ENCODE results near the gene LEP.

Gene LEP

GRCh38 chr7:128240696-128241386, at the start of gene LEP:
TSS of gene LEP (plus strand) at chr7:128241278. CDS start at chr7:128252019, 10,741 bp downstream.
- Histone ChIP-seq H3K9ac (ENCODE audit: insufficient read length) (no peak within 1 kb of the TSS), H3K36me3 (ENCODE audit: insufficient read depth, low read length) (no peaks in the 10 kb centered on the region), H3K27ac (no peak within 1 kb of the TSS), H3K9me3 (ENCODE audit: low read depth, low read length) (peaks cover 2% of the 10 kb centered on the region; the same call in 1 of the 2 replicates), H3K4me3 (no peak within 1 kb of the TSS)
- TF ChIP-seq EZH2 (IDR thresholded peaks at IDR 0.05) (no peak), FOXP2 (optimal IDR thresholded peaks at IDR 0.05; ENCODE audit: control extremely low read depth, extremely low read length, insufficient read depth) (no peak), POLR2AphosphoS5 (IDR thresholded peaks at IDR 0.05; ENCODE audit: borderline replicate concordance, low read depth, low read length) (no peak)
- no peak for DNase-seq (ENCODE audit: low read depth, low spot score)

DNA sequence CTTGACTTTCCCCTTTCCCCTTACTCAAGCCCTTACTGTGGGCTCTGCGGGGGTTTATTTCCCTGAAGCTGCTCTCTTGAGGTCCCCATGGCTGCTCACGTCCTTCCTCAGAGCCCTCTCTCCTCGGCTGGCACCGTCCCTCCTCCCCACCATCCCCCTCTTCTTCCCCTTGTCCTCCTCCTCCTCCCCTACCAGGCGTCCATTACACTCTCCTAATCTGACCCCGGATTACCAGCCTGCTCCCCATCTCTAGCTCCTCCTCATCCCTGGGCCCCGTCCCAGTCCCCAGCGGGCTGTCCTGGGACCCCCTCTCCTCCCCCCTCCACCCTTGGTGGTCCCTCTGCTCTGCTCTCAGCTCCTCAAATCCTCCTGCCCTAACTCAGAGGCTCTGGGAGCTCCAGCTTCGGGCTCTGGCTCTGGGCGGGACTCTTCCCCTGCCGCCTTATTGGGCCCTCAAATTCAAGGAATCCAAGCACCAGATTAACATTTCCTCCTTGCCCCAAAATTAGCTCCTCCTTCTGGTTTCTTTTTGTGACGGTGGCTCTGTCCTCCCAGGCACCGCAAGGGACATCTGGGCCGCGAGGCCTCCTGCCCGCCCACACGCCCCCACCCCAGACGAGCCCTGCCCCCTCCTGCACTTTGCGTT, 48.5 kb upstream of the LEP start:
- Histone ChIP-seq H3K36me3 (ENCODE audit: insufficient read depth, low read length) (no peaks in the 10 kb centered on the region), H3K9me3 (ENCODE audit: low read depth, low read length) (peaks cover 18% of the 10 kb centered on the region; the same call in 1 of the 2 replicates), H3K4me3 (no peak overlapping the region), H3K9ac (ENCODE audit: insufficient read length) (no peak overlapping the region), H3K27ac (no peak overlapping the region)
- TF ChIP-seq POLR2AphosphoS5 (IDR thresholded peaks at IDR 0.05; ENCODE audit: borderline replicate concordance, low read depth, low read length), result no peak
- no peak for TF ChIP-seq EZH2 (IDR thresholded peaks at IDR 0.05)
- TF ChIP-seq FOXP2 (optimal IDR thresholded peaks at IDR 0.05; ENCODE audit: control extremely low read depth, extremely low read length, insufficient read depth), result no peak
- DNase-seq (ENCODE audit: low read depth, low spot score), result no peak

GRCh38 chr7:128194533-128195282, 46.4 kb upstream of the LEP start:
- H3K4me3 ChIP-seq, result no peak overlapping the region
- no peak overlapping the region for H3K9ac ChIP-seq (ENCODE audit: insufficient read length)
- H3K9me3 ChIP-seq (ENCODE audit: low read depth, low read length), result peaks cover 18% of the 10 kb centered on the region; the same call in 1 of the 2 replicates
- no peak for TF ChIP-seq EZH2 (IDR thresholded peaks at IDR 0.05)
- no peak for TF ChIP-seq POLR2AphosphoS5 (IDR thresholded peaks at IDR 0.05; ENCODE audit: borderline replicate concordance, low read depth, low read length)
- no peak for TF ChIP-seq FOXP2 (optimal IDR thresholded peaks at IDR 0.05; ENCODE audit: control extremely low read depth, extremely low read length, insufficient read depth)
- H3K36me3 ChIP-seq (ENCODE audit: insufficient read depth, low read length), result no peaks in the 10 kb centered on the region
- H3K27ac ChIP-seq, result no peak overlapping the region
- no peak for DNase-seq (ENCODE audit: low read depth, low spot score)

DNA sequence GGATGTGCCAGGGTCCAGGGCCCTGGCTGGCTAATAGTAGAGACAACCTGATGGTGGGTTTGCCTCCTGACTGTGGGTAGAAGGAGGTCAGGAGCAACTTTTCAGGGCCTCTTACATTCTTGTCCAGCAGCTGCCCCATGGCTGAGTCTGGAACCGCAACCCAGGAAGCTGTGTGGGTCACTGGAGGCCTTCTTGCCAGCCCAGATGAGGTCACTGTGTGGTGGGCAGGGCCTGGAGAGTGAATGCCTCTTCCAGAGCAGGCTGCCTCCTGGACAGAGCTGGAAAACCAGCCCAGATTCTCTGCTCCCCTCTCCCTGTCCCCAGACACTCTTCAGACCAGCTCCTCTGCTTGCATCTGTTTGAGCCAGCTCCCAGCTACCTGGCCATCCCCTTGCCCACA, 43.5 kb upstream of the LEP start:
- TF ChIP-seq POLR2AphosphoS5 (IDR thresholded peaks at IDR 0.05; ENCODE audit: borderline replicate concordance, low read depth, low read length) (no peak), EZH2 (IDR thresholded peaks at IDR 0.05) (no peak), FOXP2 (optimal IDR thresholded peaks at IDR 0.05; ENCODE audit: control extremely low read depth, extremely low read length, insufficient read depth) (no peak)
- H3K9ac ChIP-seq (ENCODE audit: insufficient read length), result no peak overlapping the region
- no peak overlapping the region for H3K27ac ChIP-seq
- no peaks in the 10 kb centered on the region for H3K36me3 ChIP-seq (ENCODE audit: insufficient read depth, low read length)
- no peak for DNase-seq (ENCODE audit: low read depth, low spot score)
- H3K9me3 ChIP-seq (ENCODE audit: low read depth, low read length), result peaks cover 18% of the 10 kb centered on the region; the same call in 1 of the 2 replicates
- H3K4me3 ChIP-seq, result no peak overlapping the region

- Histone ChIP-seq H3K9me3 (ENCODE audit: low read depth, low read length) (peaks cover 18% of the 10 kb centered on the region; the same call in 1 of the 2 replicates), H3K9ac (ENCODE audit: insufficient read length) (no peak overlapping the region), H3K27ac (no peak overlapping the region), H3K4me3 (no peak overlapping the region), H3K36me3 (ENCODE audit: insufficient read depth, low read length) (no peaks in the 10 kb centered on the region)
- no peak for DNase-seq (ENCODE audit: low read depth, low spot score)
- TF ChIP-seq FOXP2 (optimal IDR thresholded peaks at IDR 0.05; ENCODE audit: control extremely low read depth, extremely low read length, insufficient read depth), result no peak
- no peak for TF ChIP-seq POLR2AphosphoS5 (IDR thresholded peaks at IDR 0.05; ENCODE audit: borderline replicate concordance, low read depth, low read length)
- no peak for TF ChIP-seq EZH2 (IDR thresholded peaks at IDR 0.05)
Observed at GRCh38 chr7:128197989-128198580, 43.0 kb upstream of the LEP start.

DNA sequence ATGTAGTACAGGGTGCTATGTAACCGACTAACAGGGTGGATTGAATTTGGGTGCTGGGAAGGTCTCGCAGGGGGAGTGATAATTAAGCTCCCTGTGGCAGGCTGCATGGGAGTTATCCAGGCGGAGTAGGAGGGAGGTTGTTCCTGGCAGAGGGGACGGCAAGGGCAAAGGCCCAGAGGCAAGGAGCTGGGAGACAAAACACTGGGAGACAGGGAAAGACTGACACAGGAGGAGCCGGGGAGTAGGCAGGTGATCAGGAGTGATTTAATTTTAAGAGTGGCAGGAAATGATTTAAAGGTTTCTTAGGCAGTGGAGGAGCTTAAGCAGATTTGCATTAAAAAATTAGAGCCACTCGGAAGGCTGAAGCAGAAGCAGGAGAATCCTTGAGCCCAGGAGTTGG, 40.7 kb upstream of the LEP start:
- TF ChIP-seq EZH2 (IDR thresholded peaks at IDR 0.05) (no peak), FOXP2 (optimal IDR thresholded peaks at IDR 0.05; ENCODE audit: control extremely low read depth, extremely low read length, insufficient read depth) (no peak), POLR2AphosphoS5 (IDR thresholded peaks at IDR 0.05; ENCODE audit: borderline replicate concordance, low read depth, low read length) (no peak)
- Histone ChIP-seq H3K9ac (ENCODE audit: insufficient read length) (no peak overlapping the region), H3K27ac (no peak overlapping the region), H3K9me3 (ENCODE audit: low read depth, low read length) (peaks cover 5% of the 10 kb centered on the region; the same call in 1 of the 2 replicates), H3K36me3 (ENCODE audit: insufficient read depth, low read length) (no peaks in the 10 kb centered on the region), H3K4me3 (no peak overlapping the region)
- no peak for DNase-seq (ENCODE audit: low read depth, low spot score)

DNA sequence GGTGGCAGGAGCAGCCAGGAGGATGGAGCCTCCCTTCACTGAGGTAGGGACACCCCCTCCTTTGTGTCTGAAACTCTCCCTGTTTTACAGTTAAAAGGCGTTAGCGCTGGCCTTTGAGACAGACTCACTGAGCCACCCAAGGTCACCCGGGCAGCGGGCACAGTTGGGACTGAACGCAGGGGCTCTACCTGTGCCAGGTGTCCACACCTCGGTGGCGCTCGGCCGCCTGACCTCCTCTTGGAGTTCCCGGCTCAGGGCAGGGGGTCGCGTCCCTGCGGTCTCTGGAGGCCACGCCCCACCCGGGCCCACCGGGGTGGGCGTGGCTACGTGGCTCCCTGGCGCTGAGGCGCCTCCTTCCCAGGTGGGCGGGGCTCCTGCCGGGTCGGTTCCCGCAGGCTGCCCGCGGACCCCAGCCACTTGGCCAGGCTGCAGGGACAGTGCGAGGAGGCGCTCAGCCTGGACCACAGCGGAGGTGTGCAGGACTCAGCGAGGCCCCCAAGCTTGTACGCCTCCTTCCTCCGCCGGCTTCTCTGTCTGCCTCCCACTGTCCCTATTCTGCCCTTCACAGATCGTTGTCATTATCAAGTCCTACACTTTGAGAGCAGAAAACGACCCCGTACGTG, 39.9 kb upstream of the LEP start:
- Histone ChIP-seq H3K27ac (no peak overlapping the region), H3K9me3 (ENCODE audit: low read depth, low read length) (no peaks in the 10 kb centered on the region), H3K9ac (ENCODE audit: insufficient read length) (no peak overlapping the region), H3K36me3 (ENCODE audit: insufficient read depth, low read length) (no peaks in the 10 kb centered on the region), H3K4me3 (no peak overlapping the region)
- no peak for DNase-seq (ENCODE audit: low read depth, low spot score)
- TF ChIP-seq FOXP2 (optimal IDR thresholded peaks at IDR 0.05; ENCODE audit: control extremely low read depth, extremely low read length, insufficient read depth) (no peak), POLR2AphosphoS5 (IDR thresholded peaks at IDR 0.05; ENCODE audit: borderline replicate concordance, low read depth, low read length) (no peak), EZH2 (IDR thresholded peaks at IDR 0.05) (no peak)

All from SK-N-MC (cell line).